Right lobe of liver (tissue), 4 donors: ENCODE results near the gene BRIP1.

Experiments
- CTCF ChIP-seq, 4 donors: fragments of 200-600 bp in 3 of 4; fragments of 450-650 bp in 1 of 4; IDR thresholded peaks; one replicate each; pipeline versions ENCODE4 v1.5.1 to v1.8.0; 2016 to 2022; ENCODE audit warnings: antibody characterized with exemption in 4 of 4, mild to moderate bottlenecking in 2 of 4
- POLR2A ChIP-seq: fragments of 450-650 bp; IDR thresholded peaks from one replicate; pipeline ENCODE4 v1.6.1; 2017; ENCODE audit warnings: antibody characterized with exemption, mild to moderate bottlenecking
- donor health status: DM: no; HTN: no; CAD: no.
- donor health status: DM: no; HTN: no; CAD: no.
- donor health status: DM: no; HTN: yes; CAD: no.

GRCh38 chr17:61720016-61720795 lies 143.1 kb downstream of the BRIP1 start:
- no peak for TF ChIP-seq CTCF (IDR thresholded peaks at IDR 0.05)
- no peak for TF ChIP-seq POLR2A
